Renal cortical epithelial cell (primary cell): Measurements from ENCODE around the gene AFAP1L2. TPM values are rescaled to one million over a fixed set of nuclear protein-coding genes. Genes with fewer than 3 reads are reported as not detected.

Source experiments
- DNase-seq: peaks from one replicate; pipeline ENCODE4 v3.0.0-alpha.2; 2011; ENCODE audit warnings: low read depth
- total RNA-seq: library from RNA; depleted of rRNA; stranded (reverse); fragments of >200 nt; gene quantifications from 2 replicates; pipeline ENCODE4 v1.2.3, GENCODE V29; 2014

The AFAP1L2 gene, protein sequence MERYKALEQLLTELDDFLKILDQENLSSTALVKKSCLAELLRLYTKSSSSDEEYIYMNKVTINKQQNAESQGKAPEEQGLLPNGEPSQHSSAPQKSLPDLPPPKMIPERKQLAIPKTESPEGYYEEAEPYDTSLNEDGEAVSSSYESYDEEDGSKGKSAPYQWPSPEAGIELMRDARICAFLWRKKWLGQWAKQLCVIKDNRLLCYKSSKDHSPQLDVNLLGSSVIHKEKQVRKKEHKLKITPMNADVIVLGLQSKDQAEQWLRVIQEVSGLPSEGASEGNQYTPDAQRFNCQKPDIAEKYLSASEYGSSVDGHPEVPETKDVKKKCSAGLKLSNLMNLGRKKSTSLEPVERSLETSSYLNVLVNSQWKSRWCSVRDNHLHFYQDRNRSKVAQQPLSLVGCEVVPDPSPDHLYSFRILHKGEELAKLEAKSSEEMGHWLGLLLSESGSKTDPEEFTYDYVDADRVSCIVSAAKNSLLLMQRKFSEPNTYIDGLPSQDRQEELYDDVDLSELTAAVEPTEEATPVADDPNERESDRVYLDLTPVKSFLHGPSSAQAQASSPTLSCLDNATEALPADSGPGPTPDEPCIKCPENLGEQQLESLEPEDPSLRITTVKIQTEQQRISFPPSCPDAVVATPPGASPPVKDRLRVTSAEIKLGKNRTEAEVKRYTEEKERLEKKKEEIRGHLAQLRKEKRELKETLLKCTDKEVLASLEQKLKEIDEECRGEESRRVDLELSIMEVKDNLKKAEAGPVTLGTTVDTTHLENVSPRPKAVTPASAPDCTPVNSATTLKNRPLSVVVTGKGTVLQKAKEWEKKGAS
- total RNA-seq: 40.1 and 71.4 TPM in 2 replicates

DNA sequence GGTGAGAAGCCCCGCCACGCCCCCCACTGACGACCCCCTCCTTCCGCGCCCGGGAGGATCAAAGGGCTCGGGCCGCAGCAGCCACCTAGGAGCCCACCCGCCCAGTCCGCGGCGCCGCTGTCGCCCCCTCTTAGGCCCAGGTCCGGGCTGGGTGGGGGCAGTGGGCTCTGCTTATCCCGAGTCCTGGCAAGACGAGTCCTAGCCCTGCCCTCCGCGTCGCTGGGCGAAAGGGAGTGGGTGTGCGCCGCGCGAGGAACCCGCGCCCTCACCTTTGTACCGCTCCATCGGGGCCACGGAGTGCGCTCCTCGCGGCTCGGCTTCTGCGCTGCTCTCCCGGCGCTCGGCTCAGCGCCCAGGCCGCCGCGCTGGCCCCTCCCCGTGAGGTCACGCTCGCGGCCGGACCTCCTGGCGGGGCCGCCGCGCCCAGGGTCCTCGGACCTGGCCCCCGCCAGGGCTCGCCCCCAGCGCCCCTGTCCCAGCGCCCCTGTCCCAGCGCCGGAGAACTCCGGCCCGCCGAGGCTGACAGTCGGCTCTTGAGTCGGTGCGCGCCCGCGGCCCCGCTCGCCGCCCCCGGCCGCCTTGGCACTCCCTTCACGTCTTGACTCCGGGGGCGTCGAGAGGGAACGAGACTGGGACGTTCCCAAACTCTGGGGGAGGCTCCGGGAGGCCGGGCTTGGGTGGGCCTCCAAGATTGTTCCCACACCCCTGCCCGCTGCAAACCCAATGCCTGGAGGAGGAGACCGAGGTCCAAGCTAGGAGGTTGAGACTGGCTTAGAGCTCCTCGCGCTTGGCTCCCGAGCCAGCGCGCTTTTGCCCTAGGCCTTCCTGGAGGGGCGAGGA, at the start of gene AFAP1L2:
Gene AFAP1L2, minus strand, starts transcription at position 332 of the 840 bp plus-strand sequence. Its CDS starts 47 bp downstream, at position 285.
- no peak for DNase-seq

DNA sequence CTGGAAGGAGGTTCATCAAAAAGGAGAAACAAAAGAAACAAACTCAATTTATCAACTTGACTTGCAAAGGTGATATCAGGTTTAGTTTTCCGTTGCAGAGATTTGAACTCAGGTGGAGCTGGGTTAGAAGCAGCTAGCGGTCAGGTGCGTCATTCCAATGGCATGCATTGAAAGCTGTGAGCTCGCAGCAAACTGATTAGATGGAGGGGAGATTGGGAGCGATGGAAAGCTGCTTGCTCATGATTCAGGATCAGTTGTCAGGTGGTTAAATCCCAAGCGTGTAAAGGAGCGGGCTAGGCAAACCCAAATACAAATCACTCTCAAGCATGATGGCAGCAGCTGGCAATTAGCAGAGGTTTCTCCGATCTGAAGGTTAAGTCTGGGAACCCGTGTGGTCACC, 49.3 kb upstream of the AFAP1L2 start:
- no peak for DNase-seq

DNA sequence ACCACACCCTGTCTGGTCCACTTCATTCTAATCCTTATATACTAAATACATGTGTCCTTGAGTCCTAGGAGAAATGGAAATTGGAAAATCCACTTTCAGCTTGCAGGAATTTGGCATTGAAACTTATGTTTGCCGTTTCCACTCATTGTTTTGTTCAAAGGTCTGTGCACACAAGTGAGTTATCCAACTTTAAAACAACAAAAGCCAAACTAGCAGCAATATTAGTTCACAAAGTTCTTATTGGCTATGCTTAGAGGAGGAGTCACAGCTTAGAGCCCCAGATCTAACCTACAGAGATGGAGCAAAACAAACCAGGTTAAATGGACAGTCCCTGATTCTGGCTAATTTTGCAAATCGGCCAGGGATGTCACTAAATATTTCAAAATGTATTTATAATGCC, 44.6 kb upstream of the AFAP1L2 start:
- no peak for DNase-seq

DNA sequence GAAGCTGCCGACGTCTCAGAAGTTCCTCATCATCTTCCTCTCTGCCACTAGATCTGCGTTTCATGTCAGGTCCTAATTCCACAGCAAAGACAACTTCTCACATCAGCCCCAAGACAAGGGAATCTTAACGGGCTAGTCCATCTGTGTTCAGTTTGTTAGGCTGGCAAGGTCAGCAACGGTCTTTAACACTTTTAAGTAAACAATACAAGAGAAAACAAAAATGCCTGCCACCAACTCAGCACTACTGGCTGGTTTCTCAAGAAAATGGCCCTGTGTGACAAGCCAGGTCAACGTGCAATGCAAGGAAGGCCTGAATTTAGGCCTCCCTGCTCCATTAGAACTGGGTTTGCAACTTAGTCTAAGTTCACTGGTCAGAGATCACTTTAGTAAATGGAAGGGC, 41.0 kb upstream of the AFAP1L2 start:
- DNase-seq: no peak

DNA sequence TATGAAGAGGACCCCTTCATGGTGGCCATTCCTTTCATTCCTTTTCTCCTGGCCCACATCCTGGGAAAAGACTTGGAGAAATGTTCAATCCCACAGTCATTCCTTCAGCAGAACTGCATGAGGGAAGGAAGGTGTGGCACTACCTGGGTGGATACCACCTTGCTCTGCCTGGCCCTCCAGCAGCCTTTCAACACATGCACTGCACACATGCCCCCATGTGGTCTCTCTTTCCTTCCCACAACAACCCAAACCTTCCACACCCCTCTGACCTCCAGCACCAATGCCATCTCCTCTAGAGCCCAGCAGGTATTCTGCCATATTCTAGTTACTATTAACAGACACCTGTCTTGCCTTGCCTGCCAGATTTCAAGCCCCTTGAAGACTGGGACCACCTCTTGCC, 40.5 kb upstream of the AFAP1L2 start:
- DNase-seq: no peak

DNA sequence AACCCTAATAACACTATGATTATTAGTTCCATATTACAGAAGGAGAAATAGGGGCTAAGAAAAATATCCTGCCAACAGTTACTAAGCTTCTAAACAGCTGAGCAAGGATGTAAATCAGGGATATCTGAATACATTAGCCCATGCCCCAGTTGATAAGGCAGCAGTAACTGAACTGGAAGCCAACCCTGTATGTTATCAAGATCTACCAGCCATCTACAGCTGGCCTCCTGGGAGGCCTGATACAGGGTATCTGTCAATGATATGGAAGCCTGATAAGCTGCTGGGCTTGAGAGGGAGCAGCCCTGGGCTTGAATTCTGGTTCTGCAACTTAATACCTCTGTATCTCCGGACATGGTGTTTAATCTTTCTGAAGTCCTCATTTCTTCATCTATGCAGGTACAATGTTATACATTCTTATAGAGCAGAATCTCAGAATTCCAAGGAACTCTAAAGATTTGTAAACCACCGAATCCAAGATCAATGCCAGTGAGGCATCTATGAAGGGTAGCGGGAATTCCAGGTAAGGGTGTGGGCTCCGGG, 37.9 kb upstream of the AFAP1L2 start:
- no peak for DNase-seq

DNA sequence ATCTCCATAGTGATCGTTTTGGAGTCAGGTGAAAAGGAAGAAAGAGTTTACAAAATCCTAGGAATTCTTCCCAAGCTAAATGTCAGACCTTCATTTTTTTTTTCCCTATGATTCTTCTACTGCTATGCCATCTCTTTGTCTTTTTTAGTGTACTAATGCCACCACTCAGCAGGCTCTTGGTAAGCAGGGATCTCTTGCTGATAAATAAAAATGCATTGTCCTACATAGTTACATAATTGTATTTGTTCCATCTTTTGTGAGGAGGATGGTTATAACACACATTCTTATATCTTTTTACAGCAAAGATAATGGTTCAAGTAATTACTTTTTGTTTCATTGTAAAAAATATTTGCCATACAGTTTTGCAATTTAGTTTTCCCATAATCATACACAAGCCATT, 36.8 kb upstream of the AFAP1L2 start:
- DNase-seq: no peak

DNA sequence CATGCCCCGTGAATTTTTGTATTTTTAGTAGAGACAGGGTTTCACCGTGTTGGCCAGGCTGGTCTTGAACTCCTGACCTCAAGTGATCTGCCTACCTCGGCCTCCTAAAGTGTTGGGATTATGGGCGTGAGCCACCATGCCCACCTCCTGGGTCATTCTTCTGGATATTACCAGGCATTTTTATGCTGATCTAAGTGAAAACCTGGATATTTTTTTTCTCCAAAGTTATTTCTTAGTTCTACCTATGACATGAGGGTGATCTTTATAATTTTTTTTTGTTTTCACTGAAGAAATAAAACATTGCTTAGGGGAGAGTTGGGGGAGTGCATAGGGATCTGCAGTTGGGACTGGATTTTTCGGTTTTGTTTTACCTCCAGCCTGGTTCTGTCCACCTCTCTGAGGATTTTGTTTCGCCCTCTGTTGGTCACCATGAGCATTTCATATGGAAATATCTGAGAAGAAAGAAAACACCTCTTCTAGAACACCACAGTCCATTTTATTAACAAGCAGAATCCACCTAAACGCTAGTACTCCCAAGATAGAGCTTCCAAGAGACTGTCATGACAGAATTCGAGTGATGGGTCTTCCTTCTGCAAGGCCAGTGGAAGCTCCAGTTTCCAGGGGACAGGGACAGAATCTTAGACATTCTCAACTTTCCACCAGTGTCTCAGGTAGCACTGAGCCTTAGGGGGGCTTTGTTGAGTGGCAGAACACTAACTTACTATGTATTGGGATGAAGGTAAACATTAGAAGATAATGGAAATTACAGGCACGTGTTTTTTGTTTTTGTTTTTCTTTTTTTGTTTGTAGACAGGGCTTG, 33.4 kb upstream of the AFAP1L2 start:
- peak; percentile 15 for DNase-seq

DNA sequence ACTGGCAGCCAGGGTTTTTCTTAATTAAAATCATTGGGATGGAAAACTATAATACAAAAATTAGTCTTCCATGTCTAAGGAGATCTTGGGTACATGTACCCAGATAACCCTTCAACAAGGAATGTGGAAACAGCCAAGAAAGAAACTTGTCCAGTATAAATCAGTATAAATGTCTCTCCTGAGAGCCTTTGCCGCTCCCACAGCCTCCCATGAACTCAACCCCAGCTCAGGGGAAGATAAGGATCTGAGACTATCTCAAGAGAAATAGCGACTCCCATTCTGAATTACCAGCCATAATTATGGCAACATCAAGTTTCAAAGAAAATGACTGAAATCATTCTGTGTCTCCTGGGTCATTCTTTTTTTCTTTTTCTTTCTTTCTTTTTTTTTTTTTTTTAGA, 32.6 kb upstream of the AFAP1L2 start:
- no peak for DNase-seq

DNA sequence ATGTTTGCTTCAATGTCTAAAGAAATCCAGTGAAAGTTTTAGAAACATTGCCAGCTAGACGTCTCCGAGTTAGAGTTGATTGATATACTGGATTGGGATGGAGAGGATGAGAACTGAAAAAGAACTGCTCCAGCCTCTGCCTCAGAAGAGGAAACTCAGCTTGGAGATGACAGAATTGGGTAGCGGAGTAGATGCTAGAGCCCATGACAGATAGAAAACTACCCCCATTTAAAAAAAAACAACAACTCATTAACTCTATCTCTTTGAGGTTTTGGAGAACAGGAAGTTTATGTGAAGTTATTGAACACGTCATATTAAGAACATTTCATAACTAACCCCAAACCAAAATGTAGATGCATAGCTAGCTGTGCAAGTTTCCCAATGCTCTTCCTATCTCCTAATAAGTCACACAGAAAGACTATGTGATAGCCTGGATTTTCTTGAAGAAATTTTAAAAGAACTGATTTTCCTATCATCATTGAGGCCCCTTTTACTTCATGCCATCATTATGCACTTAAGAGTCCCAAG, 28.3 kb upstream of the AFAP1L2 start:
- no peak for DNase-seq

DNA sequence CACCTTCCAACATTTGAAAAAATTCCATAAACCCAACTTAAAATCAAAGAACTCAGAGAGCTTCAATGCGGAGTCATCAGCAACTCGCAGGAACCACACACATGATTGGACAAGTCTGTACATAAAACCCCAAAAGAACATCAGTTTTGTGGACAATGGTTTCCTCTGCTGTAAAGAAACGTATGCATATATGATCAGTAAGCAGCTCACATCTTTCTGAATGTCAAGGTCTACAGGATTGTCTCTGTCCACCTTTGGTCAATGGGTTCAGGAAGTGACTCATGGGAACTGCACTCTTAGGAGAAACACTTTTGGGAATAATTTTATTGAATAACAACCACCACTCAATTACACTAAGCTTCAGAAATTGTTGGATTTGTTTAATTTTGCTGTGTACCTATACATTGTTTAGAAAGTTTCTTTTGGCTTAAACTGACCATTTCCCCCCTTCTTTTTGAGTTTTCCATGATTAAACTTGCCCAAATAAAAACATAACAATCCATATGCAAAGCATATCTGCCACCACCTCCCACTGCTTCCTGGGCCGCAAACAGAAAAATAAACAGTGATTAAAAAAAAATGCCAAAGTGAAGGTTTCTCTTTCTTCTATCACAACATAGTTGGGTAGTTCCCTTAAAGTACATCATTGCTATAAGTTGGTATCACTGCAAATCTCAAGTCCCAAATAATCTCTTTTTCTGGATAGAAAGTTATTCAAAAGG, 27.3 kb upstream of the AFAP1L2 start:
- DNase-seq: no peak

DNA sequence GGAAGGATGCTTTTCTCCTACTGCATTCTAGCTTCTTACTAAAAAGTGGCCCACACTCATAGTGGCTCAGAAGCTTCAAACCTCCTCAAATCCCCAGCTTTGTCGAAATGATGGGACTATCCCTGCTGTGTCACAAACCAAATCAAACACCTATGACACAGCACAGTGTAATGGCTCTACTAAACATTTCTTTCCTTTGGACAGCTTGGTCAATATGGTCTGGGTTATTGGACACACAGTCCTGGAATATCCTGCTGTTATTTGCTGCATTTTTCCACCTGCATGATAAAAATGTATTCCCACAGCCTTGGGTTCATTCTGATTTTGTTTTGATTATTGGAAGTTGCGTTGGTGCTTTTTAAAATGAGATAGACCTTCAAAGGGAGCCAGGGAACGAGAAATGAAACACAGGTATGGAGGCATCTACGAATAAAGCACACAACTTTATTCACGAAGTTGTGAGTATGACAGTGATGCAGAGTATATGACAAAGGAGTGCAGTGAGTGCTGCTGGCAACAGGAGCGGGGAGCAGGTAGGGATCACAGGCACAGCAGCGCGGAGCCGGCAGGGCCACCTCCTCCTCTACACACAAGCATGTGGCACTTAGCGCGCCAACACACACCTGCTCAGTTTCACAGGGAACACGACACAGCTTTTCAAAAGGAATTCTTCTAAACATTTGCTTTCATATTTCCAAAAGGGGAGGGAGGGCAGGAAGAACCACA, 26.5 kb upstream of the AFAP1L2 start:
- no peak for DNase-seq

DNA sequence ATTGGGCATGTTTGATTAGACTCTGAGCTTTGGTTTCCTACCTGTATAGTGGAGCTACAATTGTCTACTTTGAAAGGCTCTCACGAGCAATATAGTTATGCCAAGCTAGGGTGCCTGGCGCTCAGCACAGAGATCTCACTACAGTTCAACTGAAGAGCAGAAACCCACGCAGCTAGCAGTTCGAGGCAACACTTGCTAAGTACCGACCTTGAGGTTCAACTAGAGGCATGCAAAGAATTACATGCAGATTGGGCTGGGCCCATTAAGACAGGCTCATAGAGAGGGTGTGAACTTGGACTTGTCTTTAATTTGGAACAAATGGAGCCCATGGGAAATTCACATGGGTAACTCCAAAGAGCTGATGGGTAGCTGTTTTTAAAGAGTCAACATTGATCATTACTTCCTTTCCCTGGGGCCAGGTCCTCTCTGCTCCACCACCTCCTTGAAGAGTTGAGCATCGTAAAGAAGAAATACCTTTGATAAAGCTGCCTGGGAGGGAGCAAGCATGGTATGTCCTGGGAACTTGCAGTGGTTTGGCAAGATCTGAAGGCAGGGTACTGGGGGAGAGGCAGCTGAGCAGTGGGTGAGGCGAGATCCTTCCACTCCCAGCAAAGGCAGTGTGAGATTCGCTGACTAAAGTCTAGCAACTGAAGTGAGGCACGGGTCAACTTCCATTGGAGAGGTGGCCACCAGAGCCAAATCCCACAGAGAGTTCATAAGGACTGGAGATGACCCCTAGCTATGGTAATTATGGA, 25.5 kb upstream of the AFAP1L2 start:
- DNase-seq: no peak

DNA sequence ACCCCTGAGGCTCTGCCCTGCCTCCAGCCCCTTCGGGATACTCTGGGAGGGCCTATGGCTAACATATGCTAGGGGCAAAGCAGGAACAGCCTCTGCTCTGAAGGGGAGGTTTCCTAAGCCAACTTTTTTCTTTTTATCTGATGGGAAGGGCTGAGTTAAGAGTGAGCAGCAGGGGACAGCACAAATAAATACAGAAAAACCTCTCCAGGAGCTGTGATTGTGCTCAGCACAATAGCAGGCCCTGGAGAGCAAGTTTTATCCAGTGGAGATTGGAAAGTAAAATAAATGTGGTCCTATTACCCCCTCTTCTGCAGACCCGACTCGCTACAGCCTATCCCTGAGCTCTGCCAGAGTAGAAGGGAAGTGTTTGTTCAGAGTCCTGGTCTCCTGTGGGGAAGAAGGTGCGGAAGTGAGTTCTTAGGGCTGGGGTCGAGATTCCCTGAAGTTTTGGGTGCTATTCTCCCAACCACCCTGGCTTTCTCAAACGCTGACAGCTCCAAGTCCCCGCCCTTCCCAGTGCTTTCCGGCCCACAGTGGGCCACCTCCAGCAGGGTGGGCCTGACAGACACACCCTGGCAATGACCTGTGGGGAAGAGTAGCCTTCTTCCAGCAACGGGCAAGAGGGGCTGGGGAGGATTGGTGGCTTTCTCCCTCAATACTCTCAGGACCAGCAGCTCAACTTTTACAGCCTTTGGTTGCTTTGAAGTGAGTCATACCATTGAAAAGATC, 23.0 kb upstream of the AFAP1L2 start:
- DNase-seq: no peak

DNA sequence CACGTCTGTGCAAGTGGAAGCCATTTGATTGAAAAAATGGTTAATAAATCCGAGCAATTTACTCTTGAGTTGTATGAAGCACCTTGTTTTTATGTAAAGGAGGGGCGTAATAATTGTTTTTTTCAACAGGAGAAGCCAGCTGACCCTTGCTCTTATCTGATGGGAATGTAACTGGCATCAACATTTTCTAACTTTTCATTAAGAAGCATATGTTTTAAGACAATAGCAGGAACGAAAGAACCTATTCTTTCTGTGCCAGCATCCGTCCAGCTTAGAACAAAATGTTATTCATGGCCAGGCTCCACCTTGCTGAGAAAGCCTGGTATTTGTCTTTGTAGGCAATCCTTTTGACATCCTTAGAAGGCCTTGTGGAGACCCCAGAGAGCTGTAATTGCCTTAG, 22.2 kb upstream of the AFAP1L2 start:
- no peak for DNase-seq

DNA sequence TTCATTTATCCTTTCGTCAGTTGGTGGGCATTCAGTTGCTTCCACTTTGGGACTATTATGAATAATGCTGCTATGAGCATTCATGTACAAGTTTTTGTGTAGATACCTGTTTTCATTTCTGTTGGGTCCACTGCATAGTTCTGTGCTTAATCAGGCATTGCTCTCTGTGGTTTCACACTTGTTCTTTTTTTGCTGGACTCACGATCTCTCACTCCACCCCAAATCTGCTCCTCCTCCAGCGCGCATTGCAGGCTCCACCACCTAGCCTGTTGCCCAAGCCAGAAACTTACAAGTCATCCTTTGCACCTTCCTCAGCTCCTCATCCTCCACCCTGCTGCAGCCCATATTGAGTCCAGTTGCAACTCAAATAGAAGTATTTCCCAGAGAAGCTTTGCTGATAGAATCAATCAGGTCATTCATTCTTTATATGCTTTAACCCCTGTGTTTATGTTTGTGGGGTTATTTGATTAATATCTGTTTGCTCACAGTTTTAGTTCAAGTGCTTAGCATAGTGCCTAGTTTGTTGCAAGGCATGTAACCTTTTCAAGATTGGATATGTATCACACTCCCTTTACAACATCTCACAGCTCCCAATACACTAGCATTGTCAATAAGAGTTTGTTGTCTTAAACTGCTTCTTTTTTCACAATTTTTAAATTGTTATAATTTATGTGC, 16.6 kb upstream of the AFAP1L2 start:
- DNase-seq: peak; percentile 48

DNA sequence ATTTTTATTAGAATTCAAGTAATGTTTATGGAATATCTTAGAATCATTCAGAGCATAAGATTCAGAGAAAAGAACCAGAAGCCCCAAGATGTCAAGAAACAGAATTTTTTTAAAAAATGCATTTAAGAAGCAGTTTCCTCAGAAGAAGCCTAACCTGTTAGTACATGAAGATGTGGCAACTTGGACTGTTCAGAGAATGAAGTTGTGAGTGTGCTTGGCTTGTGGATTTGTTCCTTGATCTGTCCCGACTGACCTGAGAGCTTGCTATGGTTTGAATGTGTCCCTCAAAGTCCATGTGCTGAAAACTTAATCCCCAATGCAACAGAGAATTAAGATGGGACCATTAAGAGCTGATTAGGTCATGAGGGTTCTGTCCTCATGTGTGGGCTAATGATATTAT, 13.8 kb upstream of the AFAP1L2 start:
- no peak for DNase-seq
